GM18907 (cell line): ENCODE results near the gene NEK4.
"Not testable (repeated sequence)": the region's sequence is repeated elsewhere in the genome, so short reads cannot be mapped to it uniquely, and the experiment has no call there.

ENCODE experiments used
- ATAC-seq: cut with Tn5 transposase; IDR thresholded peaks from one replicate; pipeline ENCODE4 v1.9.1; 2021; ENCODE audit warnings: mild to moderate bottlenecking, moderate library complexity; ENCODE audit not compliant: unreplicated experiment

Gene NEK4

DNA sequence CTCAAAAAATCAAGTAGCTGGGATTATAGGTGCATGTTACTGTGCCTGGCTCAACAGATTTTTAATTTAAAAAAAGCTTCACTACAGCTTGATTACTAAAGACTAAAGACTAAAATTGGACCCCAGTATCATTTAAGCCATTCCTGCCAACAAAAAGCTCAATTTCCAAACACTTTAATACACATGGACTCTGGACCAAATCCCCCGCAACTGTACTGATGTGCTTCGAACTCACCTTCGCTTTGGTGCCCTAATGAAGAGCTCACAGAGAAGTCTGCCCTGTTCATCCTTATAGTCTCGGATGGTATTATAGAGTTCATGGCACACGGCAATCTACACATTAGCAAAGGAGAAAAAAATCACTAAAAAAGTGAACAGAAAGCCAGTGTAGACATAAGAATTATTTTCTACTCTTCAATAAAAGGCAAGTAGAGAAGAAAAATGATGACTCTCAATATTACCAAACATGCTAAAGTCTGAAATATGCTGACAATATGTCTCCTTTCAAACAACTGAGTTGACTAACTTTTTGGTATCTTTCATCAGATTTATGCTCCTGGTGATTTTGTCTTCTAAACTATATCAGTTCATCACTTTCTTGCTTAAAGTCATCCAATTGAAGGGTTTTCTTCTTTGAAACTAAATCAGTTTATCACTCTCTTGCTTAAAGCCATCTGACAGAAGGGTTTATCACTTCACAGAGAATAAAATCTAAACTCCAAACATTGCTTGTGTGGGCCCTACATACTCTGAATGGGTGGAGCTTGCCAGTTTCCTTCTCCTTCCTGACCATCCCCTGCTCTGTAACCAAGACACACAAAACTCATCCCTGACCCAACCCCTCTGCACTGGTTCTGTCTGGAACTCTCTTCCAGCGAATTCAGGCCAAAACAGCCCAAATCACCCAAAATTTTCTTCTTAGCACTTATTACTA, 92.2 kb downstream of the NEK4 start:
- ATAC-seq, result no peak

DNA sequence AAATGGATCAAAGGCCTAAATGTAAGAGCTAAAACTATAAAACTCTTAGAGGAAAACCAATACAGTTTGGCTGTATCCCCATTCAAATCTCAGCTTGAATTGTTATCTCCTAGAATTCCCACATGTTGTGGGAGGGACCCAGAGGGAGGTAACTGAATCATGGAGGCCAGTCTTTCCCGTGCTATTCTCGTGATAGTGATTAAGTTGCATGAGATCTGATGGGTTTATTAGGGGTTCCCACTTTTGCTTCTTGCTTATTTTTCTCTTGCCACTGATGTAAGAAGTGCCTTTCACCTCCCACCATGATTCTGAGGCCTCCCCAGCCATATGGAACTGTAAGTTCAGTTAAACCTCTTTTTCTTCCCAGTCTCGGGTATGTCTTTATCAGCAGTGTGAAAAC, 94.5 kb downstream of the NEK4 start:
- ATAC-seq, result not testable (repeated sequence)

DNA sequence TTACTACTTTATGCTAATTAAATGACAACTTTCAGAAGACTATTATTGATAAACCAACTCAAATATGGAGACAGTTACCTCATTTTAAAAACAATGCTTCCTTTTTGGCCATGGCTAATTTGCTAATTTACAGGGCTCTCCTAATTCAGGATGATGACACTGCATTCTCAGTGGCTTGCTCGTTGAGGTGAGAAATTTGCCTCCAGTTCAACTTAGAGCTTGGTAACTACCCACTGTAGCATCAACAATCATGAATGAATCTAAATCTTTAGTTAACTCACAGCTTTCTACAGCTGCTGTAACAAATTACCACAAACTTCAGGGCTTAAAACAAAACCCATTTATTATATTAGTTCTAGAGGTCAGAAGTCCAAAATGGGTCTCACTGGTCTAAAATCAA, 99.1 kb downstream of the NEK4 start:
- ATAC-seq, result no peak

DNA sequence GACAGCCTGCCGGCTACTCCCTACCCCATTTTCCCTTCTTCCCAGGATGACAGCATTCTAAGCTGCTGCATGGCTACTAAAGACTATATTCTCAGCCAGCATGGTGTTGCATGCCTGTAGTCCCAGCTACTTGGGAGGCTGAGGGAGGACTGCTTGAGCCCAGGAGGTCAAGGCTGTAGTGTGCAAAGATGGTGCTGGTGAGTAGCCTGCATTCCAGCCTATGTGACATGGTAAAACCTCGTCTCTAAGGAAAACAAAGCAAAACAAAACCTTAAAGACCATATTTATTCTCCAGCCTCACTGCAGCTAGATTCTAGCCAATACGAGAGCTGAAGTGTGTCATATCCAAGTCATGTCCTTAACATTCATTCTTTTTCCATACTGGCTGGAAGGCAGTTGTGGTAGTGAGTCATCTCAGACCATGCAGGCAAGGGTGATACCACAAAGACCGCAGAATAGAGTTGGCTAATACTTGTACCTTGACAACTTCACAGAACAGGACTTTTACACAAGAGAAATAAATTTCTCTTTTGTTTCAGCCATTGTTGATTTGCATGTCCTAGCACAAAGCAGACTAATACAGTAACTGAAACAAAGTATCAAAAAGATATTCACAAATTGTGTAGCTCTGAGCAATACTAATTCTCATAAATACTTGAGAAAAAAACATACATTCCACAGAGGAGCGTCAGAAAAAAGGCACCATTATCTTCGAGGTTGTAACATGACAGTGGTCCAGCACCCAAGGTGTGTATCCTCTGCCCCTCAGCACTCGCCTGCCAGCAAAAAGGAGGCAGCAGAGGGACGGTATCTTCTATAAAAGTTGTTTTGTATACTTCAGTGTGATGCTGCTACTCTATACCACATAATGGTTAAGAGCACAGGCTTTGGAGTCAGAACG, 99.9 kb downstream of the NEK4 start:
- ATAC-seq, result no peak

DNA sequence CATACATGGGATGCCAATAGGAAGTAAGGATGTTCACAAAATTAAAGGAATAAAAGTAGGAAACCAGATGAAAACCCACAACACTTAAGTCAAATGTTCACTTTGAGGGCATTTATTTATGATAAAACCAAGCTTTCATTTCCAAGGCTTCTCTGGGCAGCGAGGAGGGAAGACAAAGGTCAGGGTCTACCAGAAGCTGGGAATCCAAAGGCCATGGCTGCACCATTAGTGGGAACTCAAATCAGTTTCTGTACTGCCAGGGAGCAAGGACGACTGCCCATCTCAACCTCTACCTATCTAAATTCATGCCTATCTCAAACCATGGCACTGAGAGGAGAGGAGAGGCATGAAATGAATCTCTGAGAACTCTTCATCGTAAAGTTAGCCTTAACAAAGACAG, 107.6 kb downstream of the NEK4 start:
- no peak for ATAC-seq

DNA sequence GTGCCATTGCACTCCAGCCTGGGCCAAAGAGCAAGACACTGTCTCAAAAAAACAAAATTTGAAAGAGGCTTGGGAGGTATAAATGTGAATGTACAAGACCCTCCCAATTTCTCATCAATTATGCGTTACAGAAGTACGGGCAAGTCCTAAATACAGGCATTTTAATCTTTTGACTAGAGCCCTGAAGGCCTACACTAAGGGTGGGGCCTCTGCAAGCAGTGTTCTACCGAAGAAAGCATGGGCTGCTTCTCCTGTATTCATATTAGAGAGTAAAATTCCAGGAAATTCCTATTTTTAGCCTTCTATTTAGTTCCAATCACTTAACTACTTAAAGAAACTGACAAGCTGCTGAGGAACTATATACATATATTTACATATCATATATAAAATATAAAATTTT, 110.7 kb downstream of the NEK4 start:
- ATAC-seq, result no peak
